HG03159 (cell line): ENCODE results near the gene MOV10L1.

Experiments
- ATAC-seq: cut with Tn5 transposase; IDR thresholded peaks from one replicate; pipeline ENCODE4 v1.9.1; 2021; ENCODE audit warnings: mild to moderate bottlenecking, moderate library complexity; ENCODE audit not compliant: unreplicated experiment

MOV10L1 gene

DNA sequence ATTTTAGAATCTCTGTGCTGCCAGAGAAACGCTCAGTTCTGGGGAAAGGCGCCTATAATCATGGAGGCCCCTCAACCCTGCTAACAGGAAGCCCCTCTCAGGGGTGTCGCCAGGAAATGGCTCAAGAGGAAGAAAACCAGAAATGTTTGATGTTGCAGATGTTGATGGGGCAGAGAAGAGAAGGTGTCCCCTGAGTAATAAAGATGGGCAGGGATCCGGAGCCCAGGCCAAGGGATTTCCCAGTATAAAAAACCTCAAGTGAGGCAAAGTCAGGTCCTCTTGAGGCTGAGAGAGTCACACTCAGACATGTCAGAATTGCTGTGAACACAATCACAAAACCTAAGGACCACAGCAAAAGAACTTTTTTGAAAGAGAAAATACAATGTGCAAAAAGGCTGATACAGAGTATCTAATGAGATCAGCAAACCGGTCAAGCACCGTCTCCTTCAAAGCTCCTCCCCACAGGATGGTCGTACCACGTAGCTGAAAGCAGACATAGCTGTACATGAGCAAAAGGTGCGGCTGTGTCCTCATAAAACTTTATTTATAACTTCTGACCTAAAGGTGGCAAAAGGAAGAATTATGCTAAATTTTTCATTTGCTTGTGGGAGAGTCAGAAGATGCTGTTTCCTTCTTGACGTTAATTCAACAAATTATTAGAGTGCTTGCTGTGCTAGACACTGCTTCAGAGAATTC lies 12.2 kb downstream of the MOV10L1 start:
- ATAC-seq, result no peak

DNA sequence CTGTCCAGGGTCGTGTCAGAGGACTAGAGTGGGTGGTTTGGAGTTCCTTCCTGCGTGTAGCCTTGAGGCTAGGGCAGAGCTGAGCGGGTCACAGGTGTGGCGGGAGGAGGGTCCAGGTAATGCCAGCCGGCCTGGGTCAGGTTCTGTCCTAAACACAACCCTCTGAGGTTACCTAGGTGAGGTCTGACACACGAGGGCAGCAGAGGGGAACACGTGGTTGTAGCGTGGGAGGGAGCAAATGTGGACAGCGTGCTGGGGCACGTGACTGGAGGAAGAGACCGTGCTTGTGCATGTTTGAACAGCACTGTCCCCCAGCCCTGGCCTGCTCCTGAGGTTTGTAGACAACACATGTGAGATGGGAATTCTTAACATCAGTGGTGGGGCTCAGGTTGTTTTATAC lies 13.1 kb downstream of the MOV10L1 start:
- ATAC-seq, result no peak

DNA sequence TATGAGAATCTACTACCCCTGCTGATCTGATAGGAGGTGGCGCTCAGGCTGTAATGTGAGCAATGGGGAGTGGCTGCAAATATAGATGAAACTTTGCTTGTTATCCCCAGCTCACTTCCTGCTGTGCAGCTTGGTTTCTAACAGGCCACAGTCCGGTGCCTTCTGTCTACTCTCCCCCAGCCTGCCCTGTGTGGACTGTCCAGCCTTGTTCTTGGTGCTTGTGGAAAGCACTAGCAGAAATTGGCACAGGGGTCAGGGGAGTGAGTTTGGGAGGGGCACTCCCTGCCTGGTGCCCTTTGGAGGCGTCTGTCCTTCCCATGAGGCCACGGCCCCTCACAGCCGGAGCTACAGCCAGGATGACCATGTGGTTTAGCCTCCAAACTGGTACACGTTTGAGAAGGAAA lies 14.3 kb downstream of the MOV10L1 start:
- ATAC-seq, result no peak

DNA sequence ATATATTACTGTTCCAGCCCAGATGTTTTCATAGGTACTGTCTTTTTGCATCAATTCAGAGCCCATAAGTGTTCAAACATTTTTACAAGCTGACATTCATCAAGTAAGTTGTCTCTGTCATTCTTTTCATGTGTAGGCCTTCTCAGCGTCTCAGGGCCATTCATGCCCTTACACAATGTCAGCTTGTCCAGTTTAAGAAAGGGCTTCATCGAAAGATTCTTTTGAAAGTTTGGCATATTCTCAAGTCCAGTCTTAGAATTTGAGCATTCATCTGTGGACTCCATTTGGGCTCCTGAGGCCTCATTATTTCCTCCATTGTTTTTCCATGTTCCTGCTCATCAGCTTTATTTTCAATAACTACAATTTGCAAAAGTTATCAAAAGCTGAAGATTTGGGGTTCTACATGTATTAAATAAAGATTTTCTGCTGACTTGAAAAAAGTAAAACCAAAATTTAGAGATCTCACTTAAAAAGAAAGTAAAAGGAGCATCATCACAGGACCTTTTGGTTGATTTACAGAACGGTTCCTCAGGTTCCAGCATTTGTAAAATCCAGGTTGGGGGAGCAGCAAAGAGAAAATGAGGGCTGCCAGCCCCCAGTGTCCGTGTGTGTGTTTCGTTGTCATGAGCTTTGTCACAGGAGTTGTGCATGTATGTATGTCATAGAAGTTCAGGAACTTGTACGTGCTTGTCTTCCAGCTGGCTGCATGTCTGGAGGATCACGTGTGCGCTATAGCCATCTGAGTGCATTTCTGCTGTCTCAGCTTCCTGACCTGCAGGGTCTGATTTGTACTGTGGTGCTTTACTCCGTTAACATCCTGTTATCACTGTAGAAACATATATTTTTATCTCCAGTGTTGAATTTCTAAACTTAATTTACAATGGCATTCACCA lies 15.6 kb downstream of the MOV10L1 start:
- no peak for ATAC-seq

DNA sequence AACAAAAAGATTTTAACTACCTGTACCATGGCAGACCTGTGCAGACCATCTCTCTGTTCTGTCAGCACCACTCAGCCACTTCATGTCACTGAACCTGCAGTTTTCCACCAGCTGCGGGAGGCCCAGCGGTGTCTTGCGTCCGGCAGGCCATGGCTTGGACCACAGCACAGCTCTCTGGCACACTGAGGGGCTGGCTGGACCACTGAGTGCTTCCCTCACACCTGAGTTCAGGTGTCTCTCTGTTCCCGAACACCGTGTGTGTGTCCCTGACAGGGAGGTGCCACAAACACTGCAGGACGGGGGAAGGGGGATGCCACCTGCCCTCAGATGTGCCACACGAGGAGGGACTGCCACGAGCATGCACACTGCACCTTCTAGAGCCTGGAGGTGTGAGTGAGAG lies 17.7 kb downstream of the MOV10L1 start:
- ATAC-seq, result no peak

DNA sequence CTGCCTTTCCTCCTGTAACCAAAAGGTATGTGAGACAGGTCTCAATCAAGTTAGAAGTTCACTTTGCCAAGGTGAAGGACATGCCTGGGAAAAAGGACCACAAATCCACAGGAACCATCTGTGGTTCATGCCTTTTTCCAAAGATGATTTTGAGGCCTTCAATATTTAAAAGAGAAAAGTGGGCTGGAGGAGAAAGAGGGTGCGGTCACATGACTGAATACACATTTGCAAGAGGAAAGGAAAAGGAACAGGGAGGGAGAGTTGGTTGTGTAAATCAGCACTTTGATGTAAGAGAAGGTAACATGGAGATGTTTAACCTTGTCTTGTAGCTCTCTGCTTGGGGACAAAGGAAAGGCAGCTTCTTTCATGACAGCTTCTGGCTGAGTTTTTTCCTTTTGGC lies 21.2 kb downstream of the MOV10L1 start:
- no peak for ATAC-seq

DNA sequence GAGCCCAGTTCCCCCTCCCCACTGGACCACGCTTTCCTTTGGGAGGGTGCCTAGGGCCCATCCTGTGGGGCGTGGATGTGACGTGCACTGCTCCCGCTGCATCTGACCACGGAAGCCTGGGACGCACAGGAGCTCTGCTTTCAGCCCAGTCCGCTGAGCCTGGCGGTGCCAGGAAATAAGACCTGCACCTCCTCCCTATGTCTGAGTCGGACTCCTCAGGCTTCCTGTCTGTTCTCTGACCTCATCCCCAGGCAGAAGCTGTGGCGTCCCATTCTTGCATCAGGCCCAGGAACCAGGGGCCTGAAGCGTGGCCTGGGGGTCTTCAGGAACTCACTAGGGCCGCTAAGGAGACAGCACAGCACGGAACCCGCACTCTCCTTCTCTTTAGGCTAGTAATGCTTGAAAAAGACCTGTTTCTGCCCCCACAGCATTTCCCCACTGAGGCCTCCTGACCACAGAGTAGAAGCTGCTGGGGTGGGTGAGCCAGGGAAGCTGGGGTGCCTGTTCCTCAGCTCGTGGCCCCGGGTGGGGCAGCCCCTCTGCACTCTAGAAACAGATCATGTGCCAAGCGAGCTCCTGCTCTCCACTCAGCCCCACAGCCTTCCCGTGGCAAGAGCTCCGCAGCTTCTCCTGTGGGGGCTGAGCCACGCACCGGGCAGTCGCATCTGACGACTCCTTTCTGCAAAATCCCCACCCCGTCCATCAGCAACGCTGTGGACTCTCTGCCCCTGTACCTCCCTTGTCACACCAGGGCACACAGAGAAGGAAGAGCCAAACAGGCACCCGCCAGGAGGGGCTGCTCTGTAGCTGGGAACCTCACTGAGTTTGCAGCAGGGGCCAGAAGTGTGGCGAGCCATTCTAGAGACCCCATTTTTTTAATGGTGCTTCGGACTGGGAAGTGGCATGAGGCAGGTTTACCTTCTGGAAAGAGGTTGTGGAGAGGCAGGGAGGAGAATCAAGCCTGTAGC lies 22.6 kb downstream of the MOV10L1 start:
- no peak for ATAC-seq

DNA sequence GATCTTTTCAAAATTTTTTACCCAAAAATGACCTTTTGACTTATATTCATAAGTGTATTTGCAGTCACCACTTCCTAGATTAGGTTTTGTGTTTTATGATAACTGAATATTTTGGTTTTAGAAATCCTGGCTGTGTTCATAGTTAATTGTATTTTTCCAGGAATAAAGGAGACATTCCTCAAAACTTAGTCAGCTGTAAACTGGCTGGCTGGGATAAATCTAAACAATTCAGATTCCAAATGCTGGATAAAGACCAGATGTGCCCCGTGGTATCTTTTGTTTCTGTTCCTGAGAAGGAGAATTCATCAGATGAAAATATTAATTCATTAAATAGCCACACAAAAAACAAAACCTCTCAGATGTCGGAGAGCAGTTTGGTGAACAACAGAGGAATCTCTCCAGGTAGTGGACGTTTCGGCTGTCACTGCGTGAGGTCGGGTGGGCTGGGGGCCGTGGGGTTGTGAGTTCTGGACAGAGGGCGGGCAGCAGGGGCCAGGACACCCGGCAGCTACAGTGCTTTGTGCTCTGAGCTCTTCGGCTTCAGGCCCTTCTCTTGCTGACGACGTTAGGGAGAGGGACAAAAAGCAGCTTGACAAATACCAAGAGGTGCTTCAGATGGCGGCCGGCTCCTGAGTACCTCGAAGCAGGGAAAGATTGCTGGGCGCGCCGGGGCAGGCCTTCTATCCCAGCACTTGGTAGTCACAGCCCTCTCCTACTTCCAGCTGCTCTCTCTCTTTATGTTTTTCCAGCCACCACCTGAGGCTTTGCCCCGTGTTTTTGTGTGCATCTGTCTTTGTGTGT lies 24.6 kb downstream of the MOV10L1 start:
- ATAC-seq, result no peak

DNA sequence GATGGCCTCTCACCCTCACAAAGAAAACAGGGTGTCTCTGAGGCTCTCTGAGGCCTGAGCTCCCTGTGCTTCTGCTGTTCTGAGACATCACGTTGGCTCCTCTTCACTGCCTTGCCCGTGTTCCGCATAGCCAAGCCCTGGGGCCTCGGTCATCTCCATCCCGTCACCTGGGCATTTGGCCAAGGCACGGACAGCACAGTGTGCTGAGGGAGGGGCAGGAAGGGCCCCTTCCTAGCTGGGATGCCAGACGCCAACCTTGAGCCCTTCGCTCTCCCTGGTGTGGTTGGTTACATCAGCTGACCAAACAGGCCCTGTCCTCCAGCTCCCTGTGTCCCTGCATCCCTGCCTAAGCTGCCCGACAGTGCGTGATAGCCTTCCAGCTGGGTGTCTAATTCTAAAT lies 25.9 kb downstream of the MOV10L1 start:
- no peak for ATAC-seq

DNA sequence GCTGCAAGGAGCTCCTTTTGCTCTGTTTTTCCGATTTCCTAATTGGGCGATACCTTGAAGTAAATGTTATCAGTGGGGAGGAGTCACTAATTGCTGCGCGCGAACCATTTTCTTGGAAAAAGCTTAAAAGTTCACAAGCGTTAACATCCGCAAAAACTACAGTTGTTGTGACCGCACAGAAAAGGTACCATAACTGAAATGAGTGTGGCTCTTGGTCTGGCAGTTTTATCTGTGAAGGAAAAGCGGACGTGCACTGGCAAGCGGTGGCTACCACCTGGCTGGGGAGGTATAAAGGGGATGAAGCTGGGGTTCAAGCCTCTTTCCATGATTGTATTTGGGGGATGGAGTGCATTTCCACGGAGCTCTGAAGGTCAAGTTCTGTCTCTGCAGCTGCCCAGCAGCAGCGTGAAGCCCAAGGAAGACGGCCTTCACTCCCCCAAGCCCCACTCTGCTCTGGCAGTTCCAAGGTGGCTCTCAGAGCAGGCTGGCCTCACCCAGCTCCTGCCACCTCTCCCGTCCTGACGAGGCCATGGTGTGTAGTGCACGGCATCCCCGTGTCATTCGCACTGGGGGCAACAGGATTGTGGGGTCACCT lies 27.5 kb downstream of the MOV10L1 start:
- ATAC-seq, result no peak

DNA sequence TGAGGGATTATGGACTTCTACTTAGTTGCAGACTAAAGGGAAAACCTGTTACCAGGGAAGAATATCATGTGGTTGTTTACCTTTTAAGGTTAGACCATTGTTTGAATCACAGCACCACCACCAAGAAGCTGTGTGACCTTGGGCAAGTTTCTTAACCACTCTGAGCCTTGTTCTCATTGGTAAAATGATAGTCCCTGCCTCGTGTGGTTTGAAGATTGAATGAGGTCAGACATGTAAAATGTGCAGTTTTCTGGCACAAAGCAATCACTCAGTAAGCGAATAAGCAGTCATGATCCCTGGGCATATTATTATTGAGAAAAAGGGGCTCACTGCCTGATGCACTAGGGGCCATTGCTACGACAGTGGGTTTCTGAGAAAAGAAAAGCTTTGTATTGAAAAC lies 28.3 kb downstream of the MOV10L1 start:
- ATAC-seq, result no peak

DNA sequence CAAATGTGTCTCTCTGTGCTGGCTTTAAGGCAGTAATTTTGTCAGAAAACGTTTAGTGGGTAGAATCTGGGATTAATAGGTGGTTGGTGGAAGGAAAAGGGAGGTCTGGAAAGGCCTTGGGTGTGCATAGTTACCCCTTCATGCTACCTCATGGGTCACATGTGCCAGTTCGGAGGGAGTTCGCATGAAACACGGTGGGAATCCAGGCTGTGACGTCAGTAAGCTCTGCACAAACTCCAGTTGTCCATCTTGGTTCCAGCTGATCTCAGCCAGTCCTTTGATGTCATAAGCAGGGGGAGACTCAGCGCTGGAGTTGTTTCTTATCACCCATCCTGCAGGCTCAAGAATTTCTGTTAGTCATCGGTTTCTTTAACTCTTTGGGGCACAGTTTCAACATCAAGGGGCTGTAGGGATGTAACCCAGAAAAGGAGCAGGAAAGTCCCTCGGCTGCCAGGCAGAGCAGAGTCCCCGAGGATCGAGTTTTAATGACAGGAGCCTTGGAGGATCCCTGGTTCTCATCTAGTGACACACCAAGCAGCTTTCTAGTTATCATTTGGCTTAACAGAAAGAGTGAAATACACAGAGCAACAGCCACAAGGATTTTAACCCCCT lies 28.9 kb downstream of the MOV10L1 start:
- no peak for ATAC-seq

DNA sequence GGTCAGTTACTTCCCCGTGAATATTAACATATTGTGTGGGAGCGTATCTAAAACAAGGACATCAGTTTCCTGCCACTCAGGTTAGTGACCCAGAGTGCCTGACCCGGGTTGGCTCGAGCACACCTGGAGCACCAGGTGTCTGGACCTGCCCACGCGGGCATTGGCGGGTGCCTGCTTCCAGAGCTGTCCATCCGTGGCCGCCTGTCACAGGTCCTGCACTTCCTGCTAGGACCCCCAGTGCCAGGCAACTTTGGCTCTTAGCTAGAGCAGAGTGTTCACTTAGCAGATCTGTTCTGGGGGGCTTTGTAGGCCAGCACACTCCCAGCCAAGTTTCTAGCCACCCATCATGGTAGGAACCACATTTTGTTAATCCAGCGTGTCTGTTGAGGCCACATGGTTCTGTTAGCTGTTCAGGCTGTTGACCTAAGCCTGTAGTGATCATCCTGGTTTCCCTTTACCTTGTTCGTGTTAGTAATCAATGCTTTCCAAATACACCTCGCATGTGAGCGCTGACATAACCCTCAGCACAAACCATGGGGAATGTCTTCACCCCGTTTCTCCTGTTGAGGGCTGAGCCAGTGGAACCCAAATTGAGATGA lies 29.5 kb downstream of the MOV10L1 start:
- ATAC-seq, result no peak

DNA sequence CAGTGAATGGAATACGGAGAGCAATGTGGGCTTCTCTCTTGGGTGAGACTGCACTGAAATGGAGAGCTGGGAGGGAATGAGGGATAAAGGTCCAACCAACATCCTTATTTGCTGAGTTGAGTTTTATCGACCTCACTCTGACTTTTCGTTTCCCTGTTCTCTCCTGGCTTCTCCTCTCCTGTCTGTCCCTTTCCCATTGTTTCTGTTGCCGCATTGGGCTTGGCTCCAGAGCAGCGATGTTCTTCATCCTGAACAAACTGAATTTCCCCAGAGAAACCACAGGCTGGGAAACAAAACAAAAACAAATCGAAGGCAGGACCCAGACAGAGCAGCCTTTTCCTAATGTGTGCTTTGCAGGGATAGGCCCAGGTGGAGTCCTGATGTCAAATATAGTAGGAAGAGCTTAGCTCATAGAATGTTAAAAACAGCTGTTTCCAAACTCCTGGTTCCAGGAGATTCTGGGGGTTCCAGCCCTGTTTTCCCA lies 30.0 kb downstream of the MOV10L1 start:
- ATAC-seq, result no peak

DNA sequence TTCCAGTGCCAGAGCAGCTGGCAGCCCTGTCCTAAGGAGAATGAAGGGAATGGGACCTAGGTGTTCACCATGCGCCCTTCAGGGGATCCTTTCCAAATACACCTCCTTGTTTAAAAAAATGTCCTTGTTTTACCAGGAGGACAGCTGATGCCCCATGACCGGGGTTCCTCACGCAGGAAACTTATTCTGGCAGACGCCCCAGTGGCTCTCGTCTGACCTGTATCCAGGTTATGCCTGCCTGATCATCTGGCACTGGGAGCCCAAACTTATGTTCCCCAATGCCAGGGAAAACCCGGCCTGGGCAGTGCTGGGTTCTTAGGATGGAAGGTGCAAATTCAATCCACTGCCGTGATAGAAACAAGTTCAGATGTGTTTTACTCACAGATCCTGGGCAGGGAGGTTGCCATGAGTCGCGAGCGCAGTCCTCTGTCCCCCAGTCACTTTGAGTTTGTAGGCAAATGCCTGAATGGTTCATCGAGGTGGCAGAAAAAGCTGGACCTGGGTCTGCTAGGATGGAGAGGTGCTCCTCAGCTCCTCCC lies 31.5 kb downstream of the MOV10L1 start:
- ATAC-seq, result no peak

DNA sequence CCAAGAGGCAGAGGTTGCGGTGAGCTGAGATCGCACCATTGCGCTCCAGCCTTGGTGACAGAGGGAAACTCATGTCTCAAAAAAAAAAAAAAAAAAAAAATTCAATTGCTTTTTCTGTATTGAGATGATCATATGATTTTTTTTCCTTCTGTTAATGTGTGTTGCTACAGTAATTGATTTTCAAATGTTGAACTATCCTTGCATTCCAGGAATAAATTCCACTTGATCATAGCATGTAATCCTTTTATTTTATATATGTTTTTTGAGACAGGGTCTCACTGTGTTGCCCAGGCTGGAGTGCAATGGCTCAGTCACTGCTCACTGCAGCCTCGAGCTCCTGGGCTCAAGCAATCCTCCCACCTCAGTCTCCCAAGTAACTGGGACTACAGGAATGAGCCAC lies 33.3 kb downstream of the MOV10L1 start:
- no peak for ATAC-seq

DNA sequence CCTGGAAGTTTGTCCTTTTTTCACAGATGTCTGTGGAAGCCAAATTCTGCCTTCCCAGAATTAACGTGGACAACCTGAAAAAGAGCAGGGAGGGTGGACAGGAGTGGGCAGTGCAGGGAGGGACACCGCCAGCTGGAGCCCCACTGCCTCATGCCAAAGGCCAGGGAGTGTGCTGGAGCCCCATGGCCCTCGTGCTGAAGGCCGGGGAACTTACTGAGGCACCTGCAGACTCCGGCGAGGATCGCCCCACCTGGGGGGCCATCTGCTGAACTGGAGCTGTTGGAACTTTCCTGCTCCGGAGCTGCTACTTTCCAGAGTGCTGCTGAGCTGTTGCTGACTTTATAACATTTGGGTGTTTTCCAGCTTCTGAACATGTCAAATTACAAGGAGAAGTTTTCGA lies 35.2 kb downstream of the MOV10L1 start:
- ATAC-seq, result no peak

DNA sequence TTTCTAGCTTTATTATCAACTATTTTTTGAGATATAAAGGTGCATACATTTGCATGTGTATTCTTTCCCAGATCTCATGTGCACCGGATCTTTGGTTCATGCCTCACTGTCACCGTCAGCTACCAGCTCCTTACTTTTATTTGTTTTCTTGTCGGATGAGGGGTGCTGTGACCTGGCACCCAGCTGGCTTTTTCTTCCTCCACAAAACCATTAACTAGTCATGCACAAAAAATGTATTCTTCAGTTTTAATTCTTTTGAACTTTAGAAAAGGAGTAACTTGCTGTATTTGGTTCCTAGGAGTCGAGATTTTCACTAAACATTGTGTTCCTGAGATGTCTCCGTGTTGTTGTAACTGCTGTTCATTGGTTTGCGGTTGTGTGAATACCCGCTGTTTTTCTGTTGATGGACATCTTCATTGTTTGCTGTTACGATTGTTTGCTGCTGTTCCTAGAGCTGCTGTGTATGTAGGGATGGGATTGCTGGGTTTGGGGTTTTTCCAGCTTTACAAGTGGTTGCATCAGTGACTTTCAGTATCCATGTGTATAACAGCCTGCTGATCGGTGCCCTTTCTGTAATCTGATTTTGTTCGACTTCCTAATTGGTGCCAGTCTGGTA lies 39.4 kb downstream of the MOV10L1 start:
- no peak for ATAC-seq
